HCEC 1CT (cell line): ENCODE measurements around the gene JUP.
"Not testable (repeated sequence)": the region's sequence is repeated elsewhere in the genome, so short reads cannot be mapped to it uniquely, and the experiment has no call there.

ENCODE experiments used
- DNase-seq: peaks from one replicate; pipeline ENCODE4 v3.0.0-alpha.2; 2017

Gene JUP

GRCh38 chr17:41777574-41778188 is 8.8 kb downstream of the JUP start:
- peak; percentile 93 for DNase-seq

DNA sequence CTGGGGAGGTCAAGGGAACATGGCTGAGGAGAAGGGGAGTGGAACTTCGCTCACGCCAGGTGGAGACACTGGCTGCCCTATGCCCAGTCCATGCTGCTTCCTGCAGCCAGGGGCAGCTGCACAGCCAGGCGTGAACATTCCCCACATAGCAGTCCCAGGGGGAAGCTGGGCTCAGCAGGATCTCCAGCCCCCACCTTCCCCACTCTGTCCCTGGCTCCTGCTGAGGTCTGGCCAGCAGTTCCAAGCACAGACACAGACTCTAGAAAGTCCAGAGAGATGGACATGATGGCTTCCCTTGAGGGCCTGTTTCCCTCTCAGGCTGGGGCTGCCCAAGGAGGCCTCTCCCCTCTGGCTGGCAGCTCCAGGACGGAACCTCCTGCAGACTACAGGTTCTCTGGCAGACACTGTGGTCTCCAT is 9.3 kb downstream of the JUP start:
- DNase-seq: peak; percentile 24

- not testable (repeated sequence) for DNase-seq
Measured at GRCh38 chr17:41776262-41776900, 10.1 kb downstream of the JUP start.

- DNase-seq: no peak
Measured at GRCh38 chr17:41775394-41776226, 10.9 kb downstream of the JUP start.

- DNase-seq: peak; percentile 21
Measured at GRCh38 chr17:41773731-41774193, 12.7 kb downstream of the JUP start.

DNA sequence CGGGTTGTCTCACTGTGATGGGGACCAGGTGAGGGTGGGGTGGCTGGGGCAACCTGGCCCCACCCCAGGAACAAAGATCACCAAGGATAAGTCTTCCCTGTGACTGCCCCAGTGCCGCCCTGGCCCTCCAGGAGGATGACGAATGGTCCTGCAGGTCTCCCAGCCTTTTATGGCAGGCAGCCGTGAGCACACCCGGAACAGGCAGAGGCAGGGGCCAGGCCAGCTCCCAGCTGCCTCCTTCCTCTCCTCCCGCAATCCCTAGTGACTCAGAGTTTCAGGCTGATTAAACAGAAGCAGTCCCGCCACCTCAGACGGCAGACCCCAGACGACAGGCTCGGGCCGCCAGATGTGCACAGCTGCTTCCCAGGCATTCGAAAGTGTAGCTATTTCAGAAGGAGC is 13.3 kb downstream of the JUP start:
- peak; percentile 91 for DNase-seq

GRCh38 chr17:41772586-41773189 is 13.8 kb downstream of the JUP start:
- no peak for DNase-seq

DNA sequence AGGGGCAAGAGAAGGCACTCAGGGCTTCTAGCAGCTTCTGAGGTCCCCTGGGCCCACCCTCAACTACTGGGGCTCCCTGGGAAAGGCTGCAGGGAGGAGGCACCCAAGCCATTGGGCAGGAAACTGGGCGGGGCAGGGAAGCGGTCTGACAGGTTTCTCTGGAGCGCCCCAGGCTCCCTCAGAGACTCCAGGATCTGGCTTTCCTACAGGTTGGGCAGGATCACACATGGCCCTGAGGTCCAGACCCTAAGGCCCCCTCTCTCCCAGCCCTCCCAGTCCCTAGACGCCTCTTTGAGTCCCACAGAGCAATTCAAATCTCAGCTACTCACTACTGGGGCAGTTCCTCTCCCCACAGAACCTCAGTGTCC is 14.3 kb downstream of the JUP start:
- no peak for DNase-seq

DNA sequence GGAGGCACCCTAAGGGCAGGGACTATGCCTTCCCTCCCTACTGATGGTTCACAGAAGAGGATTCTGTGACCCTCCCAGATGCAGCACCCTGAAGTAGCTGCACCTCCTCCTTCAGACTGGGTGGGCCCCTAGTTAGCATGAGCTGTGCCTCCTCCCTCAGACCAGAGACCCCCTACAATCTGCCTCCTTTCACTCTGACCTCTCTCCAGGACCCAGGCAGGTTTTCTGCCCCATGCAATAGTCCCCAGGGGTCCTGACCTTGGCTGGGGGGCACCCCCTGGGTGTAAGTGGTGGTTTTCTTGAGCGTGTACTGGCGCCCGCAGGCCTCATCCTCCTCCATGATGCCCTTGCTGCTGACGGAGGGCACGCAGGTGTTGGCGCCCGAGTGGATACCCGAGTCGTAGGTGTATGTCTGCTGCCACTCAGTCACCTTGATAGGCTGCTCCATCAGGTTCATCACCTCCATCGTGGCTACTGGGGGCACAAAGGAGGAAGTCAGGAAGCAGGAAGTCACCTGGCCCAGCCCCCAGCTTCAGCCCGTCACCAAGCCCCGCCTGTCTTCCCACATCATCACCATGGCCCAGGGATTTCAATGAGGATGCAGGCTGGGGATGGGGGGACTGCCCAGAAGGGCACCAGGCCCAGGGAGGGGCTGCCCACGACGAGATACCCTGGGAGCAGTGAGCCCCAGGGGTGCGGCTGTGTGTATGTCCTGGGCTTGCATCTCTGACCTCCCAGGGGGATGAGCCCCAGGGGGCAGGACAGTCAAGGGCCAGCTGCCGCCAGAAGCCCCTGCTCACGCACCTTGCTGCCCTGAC is 14.9 kb downstream of the JUP start:
- DNase-seq: no peak

DNA sequence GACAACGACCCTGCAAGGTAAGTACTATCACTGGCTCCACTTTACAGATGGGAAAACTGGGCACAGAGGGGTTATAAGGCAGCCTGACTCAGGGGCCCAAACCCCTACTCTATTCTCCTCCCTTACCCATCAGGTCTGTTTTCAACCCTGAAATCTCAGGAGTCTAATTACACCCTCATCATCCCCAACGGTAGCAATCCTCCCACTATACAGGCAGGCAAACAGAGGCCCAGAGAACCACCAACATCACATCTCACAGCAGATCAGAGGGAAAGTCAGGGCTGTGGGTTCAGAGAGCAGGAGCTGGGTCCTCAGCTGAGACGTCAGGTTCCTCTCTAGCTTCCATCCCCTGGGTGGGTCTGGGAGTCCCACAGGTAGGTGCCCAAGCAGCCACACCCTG is 16.5 kb downstream of the JUP start:
- DNase-seq: no peak

- no peak for DNase-seq
Measured at GRCh38 chr17:41769346-41769862, 17.1 kb downstream of the JUP start.

DNA sequence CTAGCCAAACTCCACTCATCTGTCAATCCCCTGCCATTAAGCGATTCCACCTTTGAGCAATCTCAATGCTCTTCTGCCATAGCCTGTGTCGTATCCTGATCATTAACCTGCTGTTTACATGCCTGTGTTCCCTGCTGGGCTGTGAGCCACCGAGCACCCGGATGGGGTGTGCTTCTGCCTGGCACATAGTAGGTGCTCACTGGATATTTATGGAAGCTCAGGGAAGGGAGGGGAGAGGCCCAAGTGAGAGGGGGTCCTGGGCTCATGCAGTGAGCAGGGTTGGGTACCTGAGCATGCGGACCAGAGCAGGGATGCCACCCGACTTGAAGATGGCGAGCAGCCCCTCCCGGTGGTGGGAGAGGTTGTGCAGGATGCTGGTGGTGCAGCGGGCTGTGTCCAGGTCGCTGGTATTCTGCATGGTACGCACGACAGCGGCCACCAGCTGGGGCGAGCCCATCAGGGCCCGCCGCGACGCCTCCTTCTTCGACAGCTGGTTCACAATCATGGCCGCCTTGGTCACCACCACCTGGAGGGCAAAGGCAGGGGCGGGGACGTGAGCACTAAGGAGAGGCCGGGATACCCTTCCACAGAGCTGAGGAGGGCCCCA is 17.7 kb downstream of the JUP start:
- no peak for DNase-seq

GRCh38 chr17:41767324-41768042 is 19.0 kb downstream of the JUP start:
- no peak for DNase-seq

DNA sequence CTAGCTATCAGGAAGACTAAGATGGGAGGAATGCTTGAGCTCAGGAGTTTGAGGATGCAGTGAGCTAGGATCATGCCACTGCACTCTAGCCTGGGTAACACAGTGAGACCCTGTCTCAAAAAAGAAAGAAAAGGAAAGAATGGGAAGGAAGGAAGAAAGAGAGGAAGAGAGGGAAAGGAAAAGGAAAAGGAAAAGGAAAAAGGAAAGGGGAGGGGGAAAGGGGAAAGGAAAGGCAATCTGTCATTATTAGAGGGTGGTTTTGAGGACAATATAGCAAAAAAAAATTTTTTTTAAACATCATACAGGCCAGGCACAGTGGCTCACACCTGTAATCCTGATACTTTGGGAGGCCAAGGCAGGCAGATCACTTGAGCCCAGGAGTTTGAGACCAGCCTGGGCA is 20.4 kb downstream of the JUP start:
- DNase-seq: no peak

DNA sequence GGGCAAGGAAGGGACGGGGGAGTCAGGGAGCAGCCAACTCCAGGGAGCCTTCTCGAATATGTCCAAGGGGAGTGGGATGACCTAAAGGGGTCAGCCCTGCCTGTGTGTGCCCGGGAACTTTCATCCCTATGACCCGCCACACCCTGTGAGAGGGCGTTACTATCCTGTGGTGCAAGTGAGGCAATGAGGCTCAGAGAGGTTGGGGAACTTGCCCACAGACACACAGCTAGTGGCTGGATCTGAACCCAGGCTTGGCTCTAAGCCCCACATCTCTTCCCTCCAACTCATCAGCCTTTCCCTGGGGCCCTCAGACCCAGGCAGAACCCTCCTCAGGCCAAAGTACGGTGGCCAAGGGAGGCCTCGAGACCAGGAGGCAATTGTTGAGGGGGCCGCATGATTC is 23.2 kb downstream of the JUP start:
- no peak for DNase-seq

DNA sequence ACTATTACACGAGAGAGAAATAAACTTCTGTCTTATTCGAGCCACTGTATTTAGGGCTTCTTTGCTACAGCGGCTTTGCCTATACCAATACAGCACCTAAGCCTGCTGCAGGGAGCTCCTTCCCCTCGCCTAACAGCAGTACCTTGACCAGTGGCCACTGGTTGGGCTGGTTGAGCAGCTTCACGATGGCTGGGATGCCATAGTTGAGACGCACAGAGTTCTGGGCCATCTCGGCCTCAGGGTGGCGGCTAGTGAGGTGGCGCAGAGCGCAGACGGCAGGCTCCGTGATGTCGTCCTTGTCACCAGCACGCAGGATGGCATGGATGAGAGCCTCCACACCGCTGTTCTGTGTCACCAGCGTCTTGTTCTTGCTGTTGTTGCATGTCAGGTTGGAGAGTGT is 23.7 kb downstream of the JUP start:
- DNase-seq: no peak

DNA sequence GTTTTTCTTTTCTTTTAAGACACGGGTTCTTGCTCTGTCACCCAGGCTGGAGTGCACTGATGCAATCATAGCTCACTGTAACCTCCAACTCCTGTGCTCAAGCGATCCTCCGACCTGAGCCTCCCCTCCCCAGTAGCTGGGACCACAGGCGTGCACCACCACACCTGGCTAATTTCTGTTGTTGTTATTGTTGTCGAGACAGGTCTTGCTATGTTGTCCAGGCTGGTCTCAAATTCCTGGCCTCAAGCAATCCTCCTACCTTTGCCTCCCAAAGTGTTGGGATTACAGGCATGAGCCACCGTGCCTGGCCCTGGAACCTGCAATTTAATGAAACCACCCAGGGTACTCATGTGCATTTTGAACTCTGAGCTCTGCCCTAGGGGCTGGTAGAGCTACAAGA is 24.1 kb downstream of the JUP start:
- no peak for DNase-seq

DNA sequence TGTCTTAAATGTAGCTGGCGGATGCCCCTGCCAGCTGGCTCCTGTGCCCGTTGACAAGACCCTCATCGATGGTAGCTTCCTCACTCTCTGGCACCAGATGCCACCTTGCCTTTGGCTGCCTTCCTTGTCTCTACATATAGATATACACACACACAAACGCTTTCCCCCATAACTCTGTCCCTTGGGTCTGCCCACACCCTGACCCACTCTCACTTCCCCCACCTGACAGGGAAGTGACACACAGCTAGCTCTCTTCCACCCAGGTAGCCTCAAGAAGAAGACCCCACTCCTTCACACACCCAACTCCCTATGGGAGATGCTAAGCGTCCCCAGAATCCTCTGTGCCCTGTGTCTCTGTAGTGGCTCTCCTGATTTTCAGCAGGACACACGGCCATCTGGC is 25.6 kb downstream of the JUP start:
- DNase-seq: no peak

- no peak for DNase-seq
Measured at GRCh38 chr17:41758601-41759000, 27.9 kb downstream of the JUP start.

- no peak for DNase-seq
Measured at GRCh38 chr17:41754066-41754465, 32.4 kb downstream of the JUP start.

DNA sequence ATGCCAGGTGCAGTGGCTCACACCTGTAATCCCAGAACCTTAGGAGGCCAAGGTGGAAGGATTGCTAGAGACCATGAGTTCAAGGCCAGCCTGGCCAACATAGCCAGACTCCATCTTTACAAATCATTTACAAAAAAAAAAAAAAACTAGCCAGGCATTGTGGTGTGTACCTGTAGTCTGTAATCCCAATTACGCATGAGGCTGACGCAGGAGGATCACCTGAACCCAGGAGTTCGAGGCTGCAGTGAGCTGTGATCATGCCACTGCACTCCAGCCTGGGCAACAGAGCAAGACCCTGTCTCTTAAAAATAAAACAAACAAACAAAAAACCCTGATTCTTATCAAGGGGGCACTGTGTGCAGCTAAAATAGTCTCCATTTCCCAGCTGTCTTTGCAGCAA is 35.2 kb downstream of the JUP start:
- DNase-seq: no peak
